ENCODE results near the gene RHOV. TPM values are rescaled to one million over a fixed set of nuclear protein-coding genes. Genes with fewer than 3 reads are reported as not detected.

The RHOV gene
- polyA plus RNA-seq, 1 donor (not counting 4 experiments of a cell fraction or from before 2014, with no cell fraction given), result 7.1 TPM

GRCh38 chr15:40917585-40917984 is 43.6 kb upstream of the RHOV start:
- Histone ChIP-seq H3K9me1 (ENCODE audit: control insufficient read depth, extremely low read depth, insufficient read depth, low read length) (no peaks in the 10 kb centered on the region), H3K79me2 (ENCODE audit: control insufficient read depth, insufficient read depth, low read length) (no peaks in the 10 kb centered on the region), H3K9me3 (ENCODE audit: control insufficient read depth, low read depth, low read length) (no peaks in the 10 kb centered on the region), H4K20me1 (ENCODE audit: control insufficient read depth, extremely low read depth, insufficient read depth, low read length) (no peaks in the 10 kb centered on the region), H3K9ac (ENCODE audit: control insufficient read depth, extremely low read depth, insufficient read depth, low read length) (no peak overlapping the region), H2AFZ (ENCODE audit: control insufficient read depth, low read length) (no peak overlapping the region), H3K4me3 (ENCODE audit: control insufficient read depth in 2 of 3, extremely low read depth in 1 of 3, insufficient read depth in 2 of 3, low read depth in 1 of 3, low read length in 3 of 3) (no peak overlapping the region), H3K4me2 (ENCODE audit: control insufficient read depth, extremely low read depth, insufficient read depth, low read depth, low read length) (no peak overlapping the region), H3K27ac (ENCODE audit: control insufficient read depth, insufficient read depth, low read length) (no peak overlapping the region), H3K36me3 (ENCODE audit: control insufficient read depth in 2 of 2, extremely low read depth in 1 of 2, insufficient read depth in 2 of 2, low read length in 2 of 2) (no peaks in the 10 kb centered on the region), H3K4me1 (ENCODE audit: control insufficient read depth, extremely low read depth, insufficient read depth, low read length) (no peaks in the 10 kb centered on the region), H3K27me3 (ENCODE audit: control insufficient read depth, extremely low read depth, insufficient read depth, low read length) (peaks cover 14% of the 10 kb centered on the region)
- no peak for DNase-seq (ENCODE audit: low read depth, low spot score)
- dilution Hi-C loops (cut with MboI; ENCODE audit: extremely low pct_ligation_motif_present, low sequenced_read_pairs), result loop anchor here (25.0 kb wide), 1 partner anchor 95 kb away; no protein-coding TSS in a partner anchor
- no peak for TF ChIP-seq CTCF (optimal IDR thresholded peaks at IDR 0.05 in 1 of 3, IDR thresholded peaks at IDR 0.05 in 1 of 3, conservative IDR thresholded peaks at IDR 0.05 in 1 of 3; ENCODE audit: extremely low read depth in 1 of 3, insufficient read depth in 2 of 3, low read length in 3 of 3)
- no peak for TF ChIP-seq EZH2 (IDR thresholded peaks at IDR 0.05; ENCODE audit: low read length)
- no peak for FAIRE-seq

- Histone ChIP-seq H3K4me3 (ENCODE audit: control insufficient read depth in 2 of 3, extremely low read depth in 1 of 3, insufficient read depth in 2 of 3, low read depth in 1 of 3, low read length in 3 of 3) (no peak overlapping the region), H3K9ac (ENCODE audit: control insufficient read depth, extremely low read depth, insufficient read depth, low read length) (no peak overlapping the region)
- dilution Hi-C loops (cut with MboI; ENCODE audit: extremely low pct_ligation_motif_present, low sequenced_read_pairs), result loop anchor here (25.0 kb wide), 1 partner anchor 97 kb away; no protein-coding TSS in a partner anchor
Observed at GRCh38 chr15:40915679-40916078, 41.6 kb upstream of the RHOV start.

More at GRCh38 chr15:40915679-40916078, 41.6 kb upstream of the RHOV start:
- Histone ChIP-seq H2AFZ (ENCODE audit: control insufficient read depth, low read length) (no peak overlapping the region), H3K27me3 (ENCODE audit: control insufficient read depth, extremely low read depth, insufficient read depth, low read length) (peaks cover 14% of the 10 kb centered on the region), H3K79me2 (ENCODE audit: control insufficient read depth, insufficient read depth, low read length) (no peaks in the 10 kb centered on the region), H4K20me1 (ENCODE audit: control insufficient read depth, extremely low read depth, insufficient read depth, low read length) (no peaks in the 10 kb centered on the region), H3K27ac (ENCODE audit: control insufficient read depth, insufficient read depth, low read length) (no peak overlapping the region), H3K9me1 (ENCODE audit: control insufficient read depth, extremely low read depth, insufficient read depth, low read length) (no peaks in the 10 kb centered on the region), H3K4me2 (ENCODE audit: control insufficient read depth, extremely low read depth, insufficient read depth, low read depth, low read length) (no peak overlapping the region), H3K4me1 (ENCODE audit: control insufficient read depth, extremely low read depth, insufficient read depth, low read length) (no peaks in the 10 kb centered on the region), H3K36me3 (ENCODE audit: control insufficient read depth in 2 of 2, extremely low read depth in 1 of 2, insufficient read depth in 2 of 2, low read length in 2 of 2) (no peaks in the 10 kb centered on the region), H3K9me3 (ENCODE audit: control insufficient read depth, low read depth, low read length) (no peaks in the 10 kb centered on the region)
- TF ChIP-seq EZH2 (IDR thresholded peaks at IDR 0.05; ENCODE audit: low read length) (no peak), CTCF (optimal IDR thresholded peaks at IDR 0.05 in 1 of 3, IDR thresholded peaks at IDR 0.05 in 1 of 3, conservative IDR thresholded peaks at IDR 0.05 in 1 of 3; ENCODE audit: extremely low read depth in 1 of 3, insufficient read depth in 2 of 3, low read length in 3 of 3) (no peak)
- FAIRE-seq (no peak), DNase-seq (ENCODE audit: low read depth, low spot score) (no peak)

All from keratinocyte (primary cell).